SHP77 (cell line): ENCODE results near the gene RFTN1.

Source experiments
- DNase-seq, 2 experiments: peaks; one replicate each; lab custom pipeline; 2025; lab: John Stamatoyannopoulos, UW

The RFTN1 gene

DNA sequence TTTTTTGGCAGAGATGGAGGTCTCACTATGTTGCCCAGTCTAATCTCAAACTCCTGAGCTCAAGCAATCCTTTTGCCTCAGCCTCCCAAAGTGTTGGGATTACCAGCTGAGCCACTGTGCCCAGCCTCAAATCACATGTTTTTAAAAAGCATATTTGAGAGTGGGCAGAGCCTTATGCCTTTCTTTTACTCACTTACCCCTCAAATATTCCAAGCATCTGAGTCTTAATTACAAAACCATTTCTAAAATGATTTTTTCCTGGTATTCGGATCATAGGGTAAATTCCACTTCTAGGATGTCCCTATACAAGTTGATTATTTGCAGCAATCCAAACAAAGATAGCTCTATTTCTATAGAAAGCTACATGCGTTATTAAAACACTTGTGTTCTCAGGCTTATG is 106.1 kb downstream of the RFTN1 start:
- no peak for DNase-seq

DNA sequence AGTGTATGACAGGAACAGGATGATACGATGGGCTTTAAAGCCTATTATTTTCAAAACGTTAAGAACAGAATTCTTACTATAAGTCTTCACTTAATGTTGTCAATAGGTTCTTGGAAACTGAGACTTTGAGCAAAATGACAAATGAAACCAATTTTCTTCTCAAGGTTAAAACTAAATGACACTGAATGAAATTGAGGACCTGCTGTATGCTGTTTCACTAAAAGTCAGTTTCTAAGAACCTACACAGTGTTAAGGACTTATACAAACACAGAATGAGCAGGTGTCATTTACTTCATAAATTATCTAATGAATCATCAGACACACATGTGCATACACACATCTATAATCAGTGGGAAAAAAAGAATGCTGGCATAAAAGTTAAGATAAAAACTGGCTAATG is 106.9 kb downstream of the RFTN1 start:
- no peak for DNase-seq

- no peak for DNase-seq
Observed at GRCh38 chr3:16406166-16406565, 107.3 kb downstream of the RFTN1 start.

GRCh38 chr3:16404349-16404895 is 109.1 kb downstream of the RFTN1 start:
- no peak for DNase-seq

- DNase-seq = no peak
Observed at GRCh38 chr3:16402451-16402850, 111.0 kb downstream of the RFTN1 start.

DNA sequence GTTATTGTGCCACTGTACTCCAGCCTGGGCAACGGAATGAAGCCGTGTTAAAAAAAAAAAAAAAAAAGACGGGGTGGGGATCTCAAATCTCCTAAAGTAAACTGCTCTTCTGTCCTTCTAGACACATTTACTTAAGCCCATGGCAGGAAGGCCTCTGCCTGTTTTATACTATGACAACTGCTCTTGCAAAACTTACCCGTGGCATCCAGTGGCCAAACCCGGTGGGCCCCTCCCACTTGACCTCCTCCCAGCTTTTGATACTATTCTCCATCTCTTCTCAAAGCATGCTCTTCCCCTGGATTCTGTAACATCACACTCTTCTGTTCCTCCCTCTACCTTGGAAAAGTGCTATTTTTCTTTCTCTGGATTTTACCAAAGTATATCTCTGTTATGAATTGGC is 112.2 kb downstream of the RFTN1 start:
- DNase-seq = no peak

- no peak for DNase-seq
Observed at GRCh38 chr3:16400106-16400931, 113.2 kb downstream of the RFTN1 start.

DNA sequence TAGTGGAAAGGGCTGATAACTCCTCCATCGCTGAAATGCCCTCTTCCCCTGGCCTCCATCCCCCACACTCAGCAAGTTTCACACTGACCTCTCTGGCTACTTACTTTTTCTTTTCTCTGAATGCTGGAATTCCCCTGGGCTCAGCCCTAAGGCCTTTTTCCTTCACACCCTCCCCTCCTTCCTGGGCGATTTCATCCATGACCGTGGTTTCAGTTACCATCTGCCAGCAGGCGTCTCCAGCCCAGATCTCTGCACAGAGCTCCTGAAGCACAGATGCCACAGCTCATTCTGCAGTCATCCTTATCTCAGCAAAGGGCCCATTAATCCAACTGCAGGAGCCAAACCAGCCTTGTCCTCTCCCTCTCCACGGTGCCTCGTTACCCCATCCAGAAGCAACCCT is 114.0 kb downstream of the RFTN1 start:
- DNase-seq = peak; percentile 13 to 28

GRCh38 chr3:16398648-16399047 is 114.9 kb downstream of the RFTN1 start:
- no peak for DNase-seq

DNA sequence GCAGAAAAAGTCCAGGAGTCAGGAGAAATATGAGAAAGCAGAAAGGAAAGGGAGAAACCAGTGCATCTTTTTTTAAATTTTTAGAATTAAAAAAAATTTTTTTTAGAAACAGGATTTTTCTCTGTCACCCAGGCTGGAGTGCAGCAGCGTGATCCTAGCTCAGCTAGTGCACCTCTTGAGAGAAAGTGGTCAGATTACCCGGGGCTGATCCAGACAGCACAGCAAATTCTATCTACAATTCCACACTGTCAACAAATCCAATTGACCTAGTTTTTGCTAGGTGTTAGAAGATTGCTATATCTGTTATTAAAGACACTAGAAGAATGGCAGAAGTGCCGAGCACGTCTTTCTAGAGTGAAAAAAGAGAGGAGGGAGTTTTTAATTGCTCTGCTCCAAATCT is 117.3 kb downstream of the RFTN1 start:
- no peak for DNase-seq

DNA sequence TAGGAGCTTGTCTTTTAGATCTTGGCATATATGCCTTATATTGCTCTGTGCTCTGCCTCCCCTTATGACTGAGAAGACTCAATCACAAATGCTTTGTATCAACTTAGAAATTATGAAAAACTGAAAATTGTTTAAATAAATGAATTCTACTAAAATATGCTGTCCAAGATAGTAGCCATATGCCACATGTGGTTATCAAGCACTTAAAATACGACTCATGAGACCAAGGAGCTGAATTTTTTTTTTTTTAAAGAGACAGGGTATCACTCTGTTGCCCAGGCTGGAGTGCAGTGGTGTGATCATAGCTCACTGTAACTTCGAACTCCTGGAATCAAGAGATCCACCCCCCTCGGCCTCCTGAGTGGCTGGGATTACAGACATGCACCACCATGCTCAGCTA is 118.3 kb downstream of the RFTN1 start:
- DNase-seq = no peak

DNA sequence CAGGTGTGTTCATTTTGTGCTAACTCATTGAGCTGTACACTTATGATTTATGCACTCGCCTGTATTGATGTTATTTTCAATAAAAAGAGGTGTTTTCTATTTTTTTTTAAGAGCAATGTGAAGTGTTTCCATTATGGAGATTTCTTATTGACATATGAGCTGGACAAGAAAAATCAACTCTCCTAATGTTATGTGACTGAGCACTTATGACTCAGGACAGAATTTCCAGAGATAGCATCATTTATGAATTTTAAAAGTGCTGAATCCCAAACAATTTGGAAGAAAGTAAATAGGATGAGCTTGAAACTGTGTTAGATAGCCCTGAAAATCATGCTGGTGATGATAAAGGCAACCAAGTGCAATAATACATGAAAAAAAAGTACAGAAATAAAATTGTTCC is 118.9 kb downstream of the RFTN1 start:
- no peak for DNase-seq

DNA sequence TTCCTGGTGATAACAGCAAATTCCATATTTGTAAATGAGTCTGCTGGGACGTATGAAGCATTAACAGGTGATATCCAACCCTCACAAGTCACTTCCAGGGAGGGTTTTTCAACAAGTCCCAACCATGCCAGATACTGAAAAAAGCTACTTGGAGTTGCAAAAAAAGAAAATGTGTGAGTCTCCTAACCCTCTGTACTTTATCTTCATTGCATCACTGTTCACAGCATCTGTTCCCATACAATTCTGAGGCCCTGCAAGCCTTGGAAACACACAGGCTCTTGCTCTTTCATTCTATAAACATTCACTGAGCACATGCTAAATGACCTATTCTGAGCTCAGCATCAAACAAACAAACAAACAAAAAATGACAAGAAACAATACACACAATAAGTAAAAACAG is 120.8 kb downstream of the RFTN1 start:
- DNase-seq = no peak

- no peak for DNase-seq
Observed at GRCh38 chr3:16392065-16392464, 121.4 kb downstream of the RFTN1 start.

DNA sequence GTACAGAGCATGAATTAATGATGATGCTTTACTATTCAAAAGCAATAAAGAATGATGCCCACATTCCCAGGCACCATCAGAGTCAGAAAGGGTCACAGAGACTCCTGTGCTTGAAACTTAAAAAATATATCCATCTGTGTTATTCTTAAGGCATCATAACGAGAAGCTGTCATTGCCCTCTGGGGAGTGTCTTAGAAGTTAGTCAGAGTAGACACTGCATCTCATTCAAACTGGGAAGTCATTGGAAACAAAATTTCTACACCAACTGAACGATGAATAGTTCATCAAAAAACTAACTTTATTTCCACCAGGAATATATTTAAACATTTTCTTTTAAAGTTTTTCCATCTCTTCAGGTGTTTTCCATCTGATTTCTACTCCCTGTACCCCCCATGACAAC is 122.9 kb downstream of the RFTN1 start:
- DNase-seq = no peak

- no peak for DNase-seq
Observed at GRCh38 chr3:16388850-16389441, 124.6 kb downstream of the RFTN1 start.

DNA sequence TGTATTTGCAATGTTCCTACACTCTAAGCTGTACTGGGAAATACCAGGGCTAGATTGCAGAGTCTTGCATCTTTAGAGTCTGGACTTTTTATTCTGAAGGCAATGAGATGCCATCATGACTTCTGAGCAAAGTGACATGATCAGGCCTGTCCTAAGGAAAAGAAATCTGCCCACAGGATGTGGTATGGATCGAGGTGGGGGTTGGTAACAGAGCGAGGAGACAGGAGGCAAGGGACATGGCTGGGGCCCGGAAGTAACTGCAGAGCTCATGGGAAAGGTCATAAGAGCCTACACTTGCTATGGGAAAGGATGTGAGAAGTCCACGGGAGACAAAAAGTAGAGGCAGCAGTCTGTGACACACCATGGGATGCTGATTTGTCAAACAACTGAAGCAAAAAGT is 126.9 kb downstream of the RFTN1 start:
- no peak for DNase-seq

DNA sequence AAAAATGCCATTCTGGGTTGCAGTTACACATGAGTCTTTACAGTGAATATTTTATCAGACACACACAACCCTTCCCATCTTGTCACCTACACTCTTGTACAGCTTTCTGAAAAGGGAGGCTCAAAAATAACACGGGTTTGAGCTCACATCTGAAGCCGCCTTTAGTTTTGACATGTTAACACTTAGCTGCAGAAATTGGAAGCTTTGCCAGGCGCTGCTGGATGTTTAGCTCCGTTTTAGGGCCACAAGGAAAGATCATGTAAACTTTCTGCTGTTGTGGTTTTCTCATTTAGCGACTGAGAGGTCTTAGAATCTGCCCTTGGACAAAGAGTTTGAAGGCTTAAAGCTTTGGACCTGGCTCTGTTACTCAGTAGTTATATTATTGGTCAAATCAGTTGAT is 128.3 kb downstream of the RFTN1 start:
- no peak for DNase-seq

DNA sequence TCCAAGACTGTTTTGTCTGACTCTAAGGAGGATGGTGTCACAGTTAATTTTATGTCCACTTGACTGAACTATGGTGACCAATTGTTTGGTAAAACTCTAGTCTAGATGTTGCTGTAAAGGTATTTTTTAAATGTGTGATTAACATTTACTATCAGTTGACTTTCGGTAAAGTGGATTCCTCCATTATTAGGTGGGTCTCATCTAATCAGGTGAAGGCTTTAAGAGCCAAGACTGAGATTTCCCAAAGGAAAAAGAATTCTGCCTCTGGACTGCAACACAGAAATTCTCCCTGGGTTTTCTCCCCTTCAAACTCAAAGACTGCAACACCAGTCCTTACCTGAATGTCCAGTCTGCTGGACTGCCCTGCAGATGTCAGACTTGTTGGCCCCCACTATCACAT is 129.6 kb downstream of the RFTN1 start:
- DNase-seq = no peak

GRCh38 chr3:16382845-16383244 is 130.7 kb downstream of the RFTN1 start:
- no peak for DNase-seq

DNA sequence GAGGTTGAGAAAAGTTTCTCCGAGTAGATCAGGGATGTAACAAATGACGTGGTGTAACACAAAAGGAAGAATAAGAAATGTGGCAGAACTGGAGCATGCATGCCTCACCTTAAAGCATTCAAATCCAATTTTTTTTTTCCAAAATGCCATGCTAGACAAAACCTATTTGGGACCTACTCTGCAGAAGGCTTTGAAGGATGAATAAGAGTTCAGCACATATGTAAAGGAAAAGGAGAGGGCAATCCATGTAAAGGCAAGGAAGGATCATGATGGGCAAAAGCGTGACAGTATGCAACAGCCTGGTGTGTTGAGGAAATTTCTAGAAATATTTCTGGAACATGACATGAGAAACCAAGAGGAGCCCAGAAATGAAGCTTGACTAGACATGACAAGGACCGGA is 132.1 kb downstream of the RFTN1 start:
- no peak for DNase-seq

- no peak for DNase-seq
Observed at GRCh38 chr3:16380421-16380820, 133.1 kb downstream of the RFTN1 start.

DNA sequence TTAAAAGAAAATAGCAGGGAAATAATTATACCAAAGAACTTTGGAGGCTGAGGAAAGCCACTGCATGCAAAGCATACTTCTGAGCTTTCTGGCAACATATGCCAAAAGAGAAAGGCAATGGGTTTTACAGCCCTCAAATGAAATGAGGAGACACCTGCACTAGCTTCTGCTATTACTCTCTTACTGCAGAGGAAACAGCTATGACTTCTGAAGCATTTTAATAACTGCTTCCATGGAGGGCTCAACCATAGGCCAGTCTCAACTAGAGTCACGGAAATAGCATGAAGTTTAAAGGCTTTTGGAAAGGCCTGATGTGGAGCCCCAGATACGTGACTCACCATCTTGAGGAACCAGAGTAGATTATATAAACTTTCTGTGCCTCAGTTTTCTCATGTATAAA is 133.7 kb downstream of the RFTN1 start:
- no peak for DNase-seq

GRCh38 chr3:16378920-16379319 is 134.6 kb downstream of the RFTN1 start:
- no peak for DNase-seq
